Measurements from ENCODE around the gene RHBG. TPM values are rescaled to one million over a fixed set of nuclear protein-coding genes. Genes with fewer than 3 reads are reported as not detected.

The RHBG gene
- total RNA-seq, 1 donor from 2014 or later: not detected

- intact Hi-C loops (cut with DNase I): no loop called here
- ATAC-seq (no peak), DNase-seq (ENCODE audit: low spot score) (no peak)
These were observed 49.5 kb downstream of the RHBG start for GRCh38 chr1:156418416-156419070.

GRCh38 chr1:156419854-156420204 is 50.8 kb downstream of the RHBG start:
- DNase-seq (ENCODE audit: low spot score) (no peak), ATAC-seq (no peak)
- intact Hi-C loops (cut with DNase I): no loop called here

GRCh38 chr1:156420205-156421061 is 51.4 kb downstream of the RHBG start:
- ATAC-seq (no peak), DNase-seq (ENCODE audit: low spot score) (no peak)

GRCh38 chr1:156421062-156421938 is 52.3 kb downstream of the RHBG start:
- intact Hi-C loops (cut with DNase I): no loop called here
- ATAC-seq: peak; percentile 91

More at GRCh38 chr1:156420205-156421061, 51.4 kb downstream of the RHBG start:
- intact Hi-C loops (cut with DNase I): no loop called here

GRCh38 chr1:156421939-156422601 is 53.1 kb downstream of the RHBG start:
- ATAC-seq (no peak), DNase-seq (ENCODE audit: low spot score) (no peak)
- intact Hi-C loops (cut with DNase I): no loop called here

More at GRCh38 chr1:156421062-156421938, 52.3 kb downstream of the RHBG start:
- DNase-seq (ENCODE audit: low spot score): peak; percentile 78

GRCh38 chr1:156422602-156423091 is 53.6 kb downstream of the RHBG start:
- DNase-seq (ENCODE audit: low spot score) (no peak), ATAC-seq (no peak)
- intact Hi-C loops (cut with DNase I): no loop called here

- DNase-seq (ENCODE audit: low spot score) (no peak), ATAC-seq (no peak)
- intact Hi-C loops (cut with DNase I): no loop called here
These were observed 54.7 kb downstream of the RHBG start for GRCh38 chr1:156423422-156424352.

GRCh38 chr1:156424806-156425432 is 55.9 kb downstream of the RHBG start:
- ATAC-seq (no peak), DNase-seq (ENCODE audit: low spot score) (no peak)
- intact Hi-C loops (cut with DNase I): no loop called here

GRCh38 chr1:156425943-156426342 is 56.9 kb downstream of the RHBG start:
- intact Hi-C loops (cut with DNase I): no loop called here
- ATAC-seq: no peak
- no peak for DNase-seq (ENCODE audit: low spot score)

GRCh38 chr1:156427957-156428356 is 58.9 kb downstream of the RHBG start:
- intact Hi-C loops (cut with DNase I): no loop called here
- ATAC-seq: no peak
- no peak for DNase-seq (ENCODE audit: low spot score)

- intact Hi-C loops (cut with DNase I): no loop called here
- DNase-seq (ENCODE audit: low spot score) (no peak), ATAC-seq (no peak)
These were observed 59.8 kb downstream of the RHBG start for GRCh38 chr1:156428746-156429288.

GRCh38 chr1:156429313-156430060 is 60.5 kb downstream of the RHBG start:
- no peak for DNase-seq (ENCODE audit: low spot score)
- intact Hi-C loops (cut with DNase I): no loop called here
- ATAC-seq: no peak

- intact Hi-C loops (cut with DNase I): no loop called here
- ATAC-seq (no peak), DNase-seq (ENCODE audit: low spot score) (no peak)
These were observed 61.3 kb downstream of the RHBG start for GRCh38 chr1:156430303-156430702.

- intact Hi-C loops (cut with DNase I): no loop called here
- DNase-seq (ENCODE audit: low spot score) (no peak), ATAC-seq (no peak)
These were observed 61.9 kb downstream of the RHBG start for GRCh38 chr1:156430866-156431265.

GRCh38 chr1:156431366-156431765 is 62.4 kb downstream of the RHBG start:
- DNase-seq (ENCODE audit: low spot score) (no peak), ATAC-seq (no peak)
- intact Hi-C loops (cut with DNase I): no loop called here
